WTC11 (cell line): ENCODE data around the gene TMCC1.

ENCODE experiments used
- AR ChIP-seq: fragments of 250-450 bp; sonication (Bioruptor Pico); IDR thresholded peaks from 2 replicates; pipeline ENCODE4 v1.9.0; 2021; ENCODE audit warnings: mild to moderate bottlenecking
- ATF3 ChIP-seq: sonication (generic); formaldehyde crosslinking; conservative IDR thresholded peaks from 2 replicates; pipeline ENCODE4 v1.8.1; 2022; ENCODE audit warnings: mild to moderate bottlenecking, missing genetic modification reagents
- CTCF ChIP-seq: fragments of 200-600 bp; IDR thresholded peaks from 2 replicates; pipeline ENCODE4 v1.8.0; 2022; ENCODE audit warnings: antibody characterized with exemption
- ESRRA ChIP-seq: sonication (generic); formaldehyde crosslinking; IDR thresholded peaks from 2 replicates; pipeline ENCODE4 v1.8.1; 2022; ENCODE audit warnings: mild to moderate bottlenecking, missing genetic modification reagents, borderline replicate concordance
- FOXK1 ChIP-seq: sonication (generic); formaldehyde crosslinking; IDR thresholded peaks from 2 replicates; pipeline ENCODE4 v1.8.0; 2022; ENCODE audit warnings: mild to moderate bottlenecking, moderate library complexity, missing genetic modification reagents
- KAT7 ChIP-seq: sonication (generic); formaldehyde crosslinking; IDR thresholded peaks from 2 replicates; pipeline ENCODE4 v1.8.1; 2023; ENCODE audit warnings: missing genetic modification reagents, mild to moderate bottlenecking, borderline replicate concordance
- NR2C2 ChIP-seq: sonication (generic); formaldehyde crosslinking; IDR thresholded peaks from 2 replicates; pipeline ENCODE4 v1.8.0; 2022; ENCODE audit warnings: mild to moderate bottlenecking, missing genetic modification reagents
- NR3C1 ChIP-seq: sonication (generic); formaldehyde crosslinking; conservative IDR thresholded peaks from 2 replicates; pipeline ENCODE4 v1.8.1; 2023; ENCODE audit warnings: low read depth, mild to moderate bottlenecking, missing genetic modification reagents
- TEAD4 ChIP-seq: sonication (generic); formaldehyde crosslinking; IDR thresholded peaks from 2 replicates; pipeline ENCODE4 v1.8.0; 2022; ENCODE audit warnings: mild to moderate bottlenecking, missing genetic modification reagents
- ZNF138 ChIP-seq: sonication (generic); formaldehyde crosslinking; conservative IDR thresholded peaks from 2 replicates; pipeline ENCODE4 v1.8.1; 2022; ENCODE audit warnings: mild to moderate bottlenecking, moderate library complexity, missing genetic modification reagents
- ZNF512 ChIP-seq: sonication (generic); formaldehyde crosslinking; IDR thresholded peaks from 2 replicates; pipeline ENCODE4 v1.8.1; 2022; ENCODE audit warnings: missing genetic modification reagents, borderline replicate concordance

GRCh38 chr3:129621626-129622225, 271.8 kb downstream of the TMCC1 start:
- TF ChIP-seq ESRRA (CRISPR knock-in tag) (no peak), ATF3 (CRISPR knock-in tag) (no peak), CTCF (no peak), TEAD4 (no peak), ZNF512 (CRISPR knock-in tag) (no peak), AR (CRISPR knock-in tag) (no peak), NR2C2 (CRISPR knock-in tag) (no peak), KAT7 (CRISPR knock-in tag) (no peak), ZNF138 (CRISPR knock-in tag) (no peak), NR3C1 (CRISPR knock-in tag) (no peak), FOXK1 (CRISPR knock-in tag) (no peak)
